ENCODE data around the gene TDP2.

Gene TDP2

GRCh38 chr6:24606200-24606930 is 60.3 kb downstream of the TDP2 start:
- H3K4me3 ChIP-seq (ENCODE audit: low read depth, low read length): no peak overlapping the region

- H3K4me3 ChIP-seq (ENCODE audit: low read depth, low read length): no peak overlapping the region
These were observed 63.5 kb downstream of the TDP2 start for GRCh38 chr6:24603241-24603640.

- H3K4me3 ChIP-seq (ENCODE audit: low read depth, low read length): no peak overlapping the region
These were observed 65.8 kb downstream of the TDP2 start for GRCh38 chr6:24600903-24601302.

Measured in iPS-11a (cell line).